Neural cell (in vitro differentiated cells): Measurements from ENCODE around the gene KRT10. TPM values are rescaled to one million over a fixed set of nuclear protein-coding genes. Genes with fewer than 3 reads are reported as not detected.

Source experiments
- H2AFZ ChIP-seq: fragments of 200-600, 300-800 bp; sonication (generic), shearing (Covaris generic); 2 replicates; pipeline ENCODE4 v1.6.0; 2014; ENCODE audit warnings: low read depth, mild to moderate bottlenecking, antibody characterized with exemption, low read length, moderate library complexity
- H3F3A ChIP-seq: fragments of 200-600 bp; shearing (Covaris generic); 2 replicates; pipeline ENCODE4 v1.6.1; 2016; ENCODE audit warnings: mild to moderate bottlenecking, moderate library complexity, mixed read lengths, antibody characterized with exemption, low read length; ENCODE audit not compliant: insufficient read depth, poor library complexity, severe bottlenecking
- H3K27ac ChIP-seq: fragments of 200-600, 300-800 bp; sonication (generic), shearing (Covaris generic); 2 replicates; pipeline ENCODE4 v1.5.1; 2014; ENCODE audit warnings: mild to moderate bottlenecking, low read length, moderate library complexity
- H3K27me3 ChIP-seq: fragments of 300-800, 200-600 bp; sonication (generic), shearing (Covaris generic); 2 replicates; pipeline ENCODE4 v1.6.0; 2014; ENCODE audit warnings: mild to moderate bottlenecking, low read depth, low read length, moderate library complexity; ENCODE audit not compliant: insufficient read depth
- H3K36me3 ChIP-seq: fragments of 300-800, 200-600 bp; sonication (generic), shearing (Covaris generic); 2 replicates; pipeline ENCODE4 v1.5.1; 2014; ENCODE audit warnings: mild to moderate bottlenecking, antibody characterized with exemption, low read length, moderate library complexity; ENCODE audit not compliant: insufficient read depth
- H3K4me2 ChIP-seq: fragments of 300-800, 200-600 bp; sonication (generic), shearing (Covaris generic); 2 replicates; pipeline ENCODE4 v1.6.0; 2014; ENCODE audit warnings: mild to moderate bottlenecking, low read length
- H3K4me3 ChIP-seq: fragments of 300-800, 200-600 bp; sonication (generic), shearing (Covaris generic); 2 replicates; pipeline ENCODE4 v1.5.1; 2014; ENCODE audit warnings: mild to moderate bottlenecking, low read length, moderate library complexity
- H3K79me2 ChIP-seq: fragments of 200-600 bp; shearing (Covaris generic); replicated peaks from 2 replicates; pipeline ENCODE4 v1.6.0; 2014; ENCODE audit warnings: mild to moderate bottlenecking, low read length, moderate library complexity; ENCODE audit not compliant: insufficient read depth
- H3K9ac ChIP-seq: fragments of 300-800, 200-600 bp; sonication (generic), shearing (Covaris generic); 2 replicates; pipeline ENCODE4 v1.6.1; 2016; ENCODE audit warnings: mild to moderate bottlenecking, low read length, mixed read lengths
- H3K9me2 ChIP-seq: fragments of 200-600 bp; shearing (Covaris generic); 2 replicates; pipeline ENCODE4 v1.6.1; 2016; ENCODE audit warnings: mild to moderate bottlenecking, low read length, mixed read lengths; ENCODE audit not compliant: insufficient read depth
- H3K9me3 ChIP-seq: fragments of 200-600, 300-800 bp; sonication (generic), shearing (Covaris generic); 2 replicates; pipeline ENCODE4 v1.6.1; 2016; ENCODE audit warnings: mild to moderate bottlenecking, mixed run types, low read length, moderate library complexity, mixed read lengths
- H4K20me1 ChIP-seq: fragments of 200-600 bp; shearing (Covaris generic); 2 replicates; pipeline ENCODE4 v1.6.1; 2016; ENCODE audit warnings: mild to moderate bottlenecking, mixed run types; ENCODE audit not compliant: insufficient read depth
- EP300 ChIP-seq: fragments of 450-650 bp; conservative IDR thresholded peaks from 2 replicates; pipeline ENCODE4 v1.6.1; 2014; ENCODE audit warnings: antibody characterized with exemption, mild to moderate bottlenecking, moderate library complexity; ENCODE audit not compliant: poor library complexity, severe bottlenecking
- EZH2 ChIP-seq: fragments of 200-600, 300-800 bp; shearing (Covaris generic), sonication (generic); IDR thresholded peaks from 2 replicates; pipeline ENCODE4 v1.6.1; 2014; ENCODE audit warnings: antibody characterized with exemption, low read length, borderline replicate concordance, mild to moderate bottlenecking; ENCODE audit not compliant: insufficient read depth, poor library complexity, severe bottlenecking
- MXI1 ChIP-seq: fragments of 450-650 bp; conservative IDR thresholded peaks from 2 replicates; pipeline ENCODE4 v1.6.1; 2014; ENCODE audit warnings: antibody characterized with exemption, mild to moderate bottlenecking; ENCODE audit not compliant: poor library complexity, severe bottlenecking
- POLR2AphosphoS5 ChIP-seq: IDR thresholded peaks from 2 replicates; pipeline ENCODE4 v1.6.1; 2012
- RAD21 ChIP-seq: fragments of 450-650 bp; conservative IDR thresholded peaks from 2 replicates; pipeline ENCODE4 v1.6.1; 2014; ENCODE audit warnings: antibody characterized with exemption, mild to moderate bottlenecking, moderate library complexity
- SMC3 ChIP-seq: fragments of 450-650 bp; conservative IDR thresholded peaks from 2 replicates; pipeline ENCODE4 v1.6.1; 2014; ENCODE audit warnings: antibody characterized with exemption, mild to moderate bottlenecking, moderate library complexity; ENCODE audit not compliant: poor library complexity
- TAF1 ChIP-seq: IDR thresholded peaks from 2 replicates; pipeline ENCODE4 v1.6.1; 2012; ENCODE audit warnings: low read depth
- polyA plus RNA-seq: library from polyadenylated mRNA; depleted of rRNA; stranded (reverse); fragments of >200 nt; gene quantifications from 2 replicates; pipeline ENCODE4 v1.2.3, GENCODE V29; 2014
- TF ChIP-seq, protein P1 (sequence below): IDR thresholded peaks from 2 replicates; pipeline ENCODE4 v1.6.1; 2012; ENCODE audit warnings: borderline replicate concordance
- TF ChIP-seq, protein P2 (sequence below): fragments of 450-650 bp; IDR thresholded peaks from 2 replicates; pipeline ENCODE4 v1.5.1; 2014; ENCODE audit warnings: antibody characterized with exemption, mild to moderate bottlenecking, moderate library complexity; ENCODE audit not compliant: poor library complexity, severe bottlenecking

The KRT10 gene
- polyA plus RNA-seq, 1 donor from 2014 or later = 54.2 TPM

DNA sequence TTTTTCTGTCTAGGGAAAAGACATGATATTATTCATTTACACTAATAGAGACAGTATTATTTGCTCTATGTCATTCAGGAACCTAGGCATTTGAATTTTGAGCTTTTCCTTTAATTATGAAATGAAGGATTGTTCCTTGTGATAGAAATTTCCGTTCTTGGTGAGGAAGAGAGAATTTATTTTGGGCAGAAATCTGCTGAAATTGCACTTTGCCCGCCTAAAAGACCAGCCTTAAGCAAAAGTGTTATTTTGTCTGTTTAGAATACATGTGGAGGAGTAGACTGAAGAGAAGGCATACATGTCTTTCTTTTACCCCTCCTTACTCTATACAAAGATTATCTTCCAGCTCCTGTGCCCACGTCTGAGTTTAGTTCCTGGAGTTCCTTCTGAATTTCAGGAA is 16.8 kb upstream of the KRT10 start:
- Histone ChIP-seq H3K9ac (no peak overlapping the region), H3K4me2 (no peak overlapping the region), H3K9me3 (no peaks in the 10 kb centered on the region), H2AFZ (no peak overlapping the region), H3K79me2 (no peaks in the 10 kb centered on the region), H3K36me3 (no peaks in the 10 kb centered on the region), H4K20me1 (no peaks in the 10 kb centered on the region), H3K4me3 (no peak overlapping the region), H3K9me2 (no peaks in the 10 kb centered on the region), H3K27me3 (no peaks in the 10 kb centered on the region), H3K27ac (no peak overlapping the region), H3F3A (no peaks in the 10 kb centered on the region)
- TF ChIP-seq, protein P1, sequence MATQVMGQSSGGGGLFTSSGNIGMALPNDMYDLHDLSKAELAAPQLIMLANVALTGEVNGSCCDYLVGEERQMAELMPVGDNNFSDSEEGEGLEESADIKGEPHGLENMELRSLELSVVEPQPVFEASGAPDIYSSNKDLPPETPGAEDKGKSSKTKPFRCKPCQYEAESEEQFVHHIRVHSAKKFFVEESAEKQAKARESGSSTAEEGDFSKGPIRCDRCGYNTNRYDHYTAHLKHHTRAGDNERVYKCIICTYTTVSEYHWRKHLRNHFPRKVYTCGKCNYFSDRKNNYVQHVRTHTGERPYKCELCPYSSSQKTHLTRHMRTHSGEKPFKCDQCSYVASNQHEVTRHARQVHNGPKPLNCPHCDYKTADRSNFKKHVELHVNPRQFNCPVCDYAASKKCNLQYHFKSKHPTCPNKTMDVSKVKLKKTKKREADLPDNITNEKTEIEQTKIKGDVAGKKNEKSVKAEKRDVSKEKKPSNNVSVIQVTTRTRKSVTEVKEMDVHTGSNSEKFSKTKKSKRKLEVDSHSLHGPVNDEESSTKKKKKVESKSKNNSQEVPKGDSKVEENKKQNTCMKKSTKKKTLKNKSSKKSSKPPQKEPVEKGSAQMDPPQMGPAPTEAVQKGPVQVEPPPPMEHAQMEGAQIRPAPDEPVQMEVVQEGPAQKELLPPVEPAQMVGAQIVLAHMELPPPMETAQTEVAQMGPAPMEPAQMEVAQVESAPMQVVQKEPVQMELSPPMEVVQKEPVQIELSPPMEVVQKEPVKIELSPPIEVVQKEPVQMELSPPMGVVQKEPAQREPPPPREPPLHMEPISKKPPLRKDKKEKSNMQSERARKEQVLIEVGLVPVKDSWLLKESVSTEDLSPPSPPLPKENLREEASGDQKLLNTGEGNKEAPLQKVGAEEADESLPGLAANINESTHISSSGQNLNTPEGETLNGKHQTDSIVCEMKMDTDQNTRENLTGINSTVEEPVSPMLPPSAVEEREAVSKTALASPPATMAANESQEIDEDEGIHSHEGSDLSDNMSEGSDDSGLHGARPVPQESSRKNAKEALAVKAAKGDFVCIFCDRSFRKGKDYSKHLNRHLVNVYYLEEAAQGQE = no peak
- TF ChIP-seq EZH2 (no peak), MXI1 (no peak), RAD21 (no peak), EP300 (no peak), POLR2AphosphoS5 (no peak), TAF1 (no peak), SMC3 (no peak)
- TF ChIP-seq, protein P2, sequence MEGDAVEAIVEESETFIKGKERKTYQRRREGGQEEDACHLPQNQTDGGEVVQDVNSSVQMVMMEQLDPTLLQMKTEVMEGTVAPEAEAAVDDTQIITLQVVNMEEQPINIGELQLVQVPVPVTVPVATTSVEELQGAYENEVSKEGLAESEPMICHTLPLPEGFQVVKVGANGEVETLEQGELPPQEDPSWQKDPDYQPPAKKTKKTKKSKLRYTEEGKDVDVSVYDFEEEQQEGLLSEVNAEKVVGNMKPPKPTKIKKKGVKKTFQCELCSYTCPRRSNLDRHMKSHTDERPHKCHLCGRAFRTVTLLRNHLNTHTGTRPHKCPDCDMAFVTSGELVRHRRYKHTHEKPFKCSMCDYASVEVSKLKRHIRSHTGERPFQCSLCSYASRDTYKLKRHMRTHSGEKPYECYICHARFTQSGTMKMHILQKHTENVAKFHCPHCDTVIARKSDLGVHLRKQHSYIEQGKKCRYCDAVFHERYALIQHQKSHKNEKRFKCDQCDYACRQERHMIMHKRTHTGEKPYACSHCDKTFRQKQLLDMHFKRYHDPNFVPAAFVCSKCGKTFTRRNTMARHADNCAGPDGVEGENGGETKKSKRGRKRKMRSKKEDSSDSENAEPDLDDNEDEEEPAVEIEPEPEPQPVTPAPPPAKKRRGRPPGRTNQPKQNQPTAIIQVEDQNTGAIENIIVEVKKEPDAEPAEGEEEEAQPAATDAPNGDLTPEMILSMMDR = no peak

DNA sequence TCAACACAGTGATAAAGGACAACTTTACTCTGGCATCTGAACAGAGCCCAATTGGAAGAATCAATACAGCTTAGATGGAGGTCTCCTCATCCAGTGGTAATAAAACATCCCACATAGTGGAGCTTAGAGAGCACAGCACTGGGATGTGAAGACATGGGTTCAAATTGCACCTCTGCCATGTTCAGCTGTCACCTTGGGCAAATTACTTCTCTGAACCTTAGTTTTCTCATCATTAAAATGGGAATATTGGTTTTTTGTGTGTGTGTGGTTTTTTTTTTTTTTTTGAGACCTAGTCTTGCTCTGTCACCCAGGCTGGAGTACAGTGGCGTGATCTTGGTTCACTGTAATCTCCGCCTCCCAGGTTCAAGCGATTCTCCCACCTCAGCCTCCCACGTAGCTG is 13.6 kb upstream of the KRT10 start:
- Histone ChIP-seq H3K9ac (no peak overlapping the region), H3K4me2 (no peak overlapping the region), H4K20me1 (no peaks in the 10 kb centered on the region), H3K9me2 (no peaks in the 10 kb centered on the region), H3F3A (no peaks in the 10 kb centered on the region), H3K27me3 (no peaks in the 10 kb centered on the region), H2AFZ (no peak overlapping the region), H3K27ac (no peak overlapping the region), H3K36me3 (no peaks in the 10 kb centered on the region), H3K79me2 (no peaks in the 10 kb centered on the region), H3K9me3 (no peaks in the 10 kb centered on the region), H3K4me3 (no peak overlapping the region)
- no peak for TF ChIP-seq EP300
- TF ChIP-seq, protein P1 = no peak
- TF ChIP-seq EZH2 = no peak
- TF ChIP-seq SMC3 = no peak
- TF ChIP-seq POLR2AphosphoS5 = no peak
- TF ChIP-seq TAF1 = no peak
- no peak for TF ChIP-seq MXI1
- no peak for TF ChIP-seq RAD21
- TF ChIP-seq, protein P2 = no peak
